HG02870 (cell line): Measurements from ENCODE around the gene RPS5.
"Not testable (repeated sequence)": the region's sequence is repeated elsewhere in the genome, so short reads cannot be mapped to it uniquely, and the experiment has no call there.

Experiments used
- ATAC-seq: cut with Tn5 transposase; IDR thresholded peaks from one replicate; pipeline ENCODE4 v1.9.1; 2021; ENCODE audit warnings: mild to moderate bottlenecking, moderate library complexity; ENCODE audit not compliant: unreplicated experiment

RPS5 gene

GRCh38 chr19:58400916-58401839, 14.1 kb downstream of the RPS5 start:
- peak; percentile 97 for ATAC-seq

DNA sequence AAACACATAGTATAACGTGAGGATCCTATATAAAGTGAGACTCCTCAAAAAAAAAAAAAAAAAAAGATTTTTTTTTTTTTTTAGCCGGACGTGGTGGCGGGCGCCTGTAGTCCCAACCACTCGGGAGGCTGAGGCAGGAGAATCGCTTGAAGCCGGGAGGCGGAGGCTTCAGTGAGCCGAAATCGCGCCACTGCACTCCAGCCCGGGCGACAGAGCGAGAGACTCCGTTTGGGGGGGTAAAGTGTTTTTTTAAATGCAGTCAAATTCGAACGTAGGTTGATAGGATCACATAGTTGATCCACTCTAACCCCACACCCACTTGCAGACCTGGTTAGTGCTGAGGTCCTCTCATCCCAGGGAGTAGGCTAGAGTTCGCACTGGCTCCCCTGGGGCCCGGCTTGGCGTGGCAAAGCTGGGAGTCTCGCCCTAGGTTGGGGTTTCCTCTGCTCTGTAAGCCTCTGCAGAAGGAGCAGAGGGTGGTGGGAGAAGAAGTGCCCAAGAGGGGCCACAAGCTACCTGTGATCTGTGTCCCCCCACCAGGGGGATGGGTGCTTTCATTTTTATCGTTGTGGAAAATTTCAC, 14.9 kb downstream of the RPS5 start:
- no peak for ATAC-seq

GRCh38 chr19:58403920-58404478, 16.9 kb downstream of the RPS5 start:
- not testable (repeated sequence) for ATAC-seq

DNA sequence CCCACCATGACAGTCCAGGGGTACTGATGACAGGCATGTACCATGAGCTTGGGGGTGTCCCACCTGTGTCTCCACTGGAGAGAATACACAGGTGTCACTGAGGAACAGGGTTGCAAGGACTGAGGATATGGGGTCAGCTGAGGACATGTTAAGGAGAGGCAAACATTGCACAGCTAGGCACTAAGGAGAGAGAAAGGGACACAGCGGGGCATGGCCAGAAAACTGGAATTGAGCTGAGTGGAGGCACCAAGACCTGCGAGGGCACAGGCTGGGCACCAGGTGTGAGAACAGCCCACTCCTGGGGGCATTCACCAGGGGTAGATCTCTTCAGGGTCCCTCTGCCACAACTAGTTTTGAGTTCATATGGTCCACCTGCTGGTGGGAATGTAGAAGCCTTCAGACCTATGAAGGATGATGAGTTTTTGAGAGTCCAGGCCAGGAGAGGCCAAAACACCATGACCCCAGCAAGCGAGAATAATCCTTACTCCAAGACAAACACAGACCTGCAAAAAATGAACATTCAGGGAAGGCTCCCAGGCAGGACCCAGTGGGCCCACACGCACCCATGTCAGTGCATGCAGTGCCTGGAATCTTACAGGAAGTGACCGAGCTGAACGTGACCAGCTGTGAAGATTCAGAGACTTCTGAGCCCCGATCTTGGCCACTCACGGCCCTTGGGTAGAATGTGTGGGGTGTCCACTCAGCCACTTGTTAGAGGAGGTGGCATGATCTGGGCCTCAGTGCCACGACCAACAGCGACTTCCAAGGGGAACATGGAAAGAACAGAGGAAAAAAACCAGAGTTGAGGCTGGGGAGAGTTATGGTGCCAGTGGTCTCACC, 20.0 kb downstream of the RPS5 start:
- no peak for ATAC-seq

DNA sequence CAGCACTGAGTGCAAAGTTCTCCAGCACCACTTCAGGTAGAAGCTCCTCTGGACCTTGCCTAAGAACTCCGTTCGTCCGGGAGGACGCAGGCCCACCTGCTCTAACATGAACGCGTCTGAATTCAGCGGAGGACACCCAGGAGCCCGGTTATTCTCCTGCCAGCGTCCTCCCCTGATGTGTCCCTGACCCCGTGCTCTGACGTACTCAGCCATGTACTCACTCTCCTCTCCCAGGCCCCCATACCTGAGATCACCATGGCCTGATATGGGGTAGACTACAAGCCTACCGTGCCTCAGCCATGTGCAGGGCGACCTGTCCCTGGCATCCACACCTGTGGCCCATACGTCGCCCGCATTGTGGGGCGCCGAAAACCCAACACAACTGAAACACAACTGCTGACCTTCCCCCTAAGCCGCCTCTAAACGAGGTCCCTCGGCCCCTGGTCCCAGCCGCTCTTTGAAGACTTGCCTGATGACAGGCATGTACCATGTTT, 20.6 kb downstream of the RPS5 start:
- ATAC-seq, result no peak

GRCh38 chr19:58408152-58409009, 21.3 kb downstream of the RPS5 start, which contains the start of gene ZNF584:
TSS of gene ZNF584 (plus strand) at chr19:58408649. CDS start at chr19:58409148, 499 bp downstream.
- ATAC-seq, result peak; percentile 93

- no peak for ATAC-seq
Measured at GRCh38 chr19:58409010-58409790, 22.1 kb downstream of the RPS5 start.

DNA sequence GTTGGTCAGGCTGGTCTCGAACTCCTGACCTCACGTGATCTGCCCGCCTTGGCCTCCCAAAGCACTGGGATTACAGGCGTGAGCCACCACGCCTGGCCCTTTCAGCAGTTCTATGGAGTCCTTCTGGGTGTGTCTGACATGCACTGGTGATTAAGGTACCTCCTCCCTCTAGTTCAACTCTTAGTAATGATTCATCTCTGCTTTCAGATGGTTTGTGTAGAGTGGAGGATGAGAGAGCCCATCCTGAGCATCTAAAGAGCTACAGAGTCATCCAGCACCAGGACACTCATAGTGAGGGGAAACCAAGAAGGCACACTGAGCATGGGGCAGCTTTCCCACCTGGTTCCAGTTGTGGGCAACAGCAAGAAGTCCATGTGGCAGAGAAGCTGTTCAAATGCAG, 29.5 kb downstream of the RPS5 start:
- ATAC-seq, result no peak

GRCh38 chr19:58417071-58417470, 30.0 kb downstream of the RPS5 start:
- no peak for ATAC-seq

DNA sequence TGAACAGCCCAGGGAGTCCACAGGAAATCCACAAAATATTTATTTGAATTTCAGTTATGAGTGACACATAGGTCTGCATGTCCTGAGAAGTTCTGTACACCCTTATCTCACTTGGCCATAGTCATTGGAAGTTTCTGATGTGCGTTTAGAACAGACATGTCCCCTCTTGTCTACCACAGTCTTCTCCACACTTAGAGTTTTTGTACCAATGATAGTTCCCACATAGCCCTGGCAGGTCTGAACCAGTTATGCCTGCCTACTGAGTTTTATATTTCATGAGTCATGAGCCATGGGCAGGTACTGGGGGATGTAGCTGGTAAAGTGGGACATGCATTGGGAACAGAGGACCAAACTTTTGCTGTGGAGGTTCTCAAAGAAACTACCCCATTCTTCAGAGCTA, 41.5 kb downstream of the RPS5 start:
- no peak for ATAC-seq

- ATAC-seq, result no peak
Measured at GRCh38 chr19:58429745-58430144, 42.7 kb downstream of the RPS5 start.

DNA sequence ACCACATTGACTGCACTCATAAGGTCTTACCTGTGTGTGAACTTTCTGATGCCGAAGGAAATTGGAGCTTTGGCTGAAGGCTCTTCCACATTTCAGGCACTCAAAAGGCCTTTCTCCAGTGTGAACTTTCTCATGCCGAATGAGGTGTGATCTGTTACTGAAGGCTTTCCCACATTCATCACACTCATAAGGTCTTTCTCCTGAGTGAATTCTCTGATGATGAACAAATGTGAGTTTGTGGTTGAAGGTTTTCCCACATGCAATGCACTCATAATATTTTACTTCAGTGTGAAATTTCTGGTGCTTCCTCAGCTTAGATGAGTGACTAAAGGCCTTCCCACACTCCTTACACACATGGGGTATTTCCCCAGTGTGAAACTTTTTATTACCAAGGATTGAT, 47.1 kb downstream of the RPS5 start:
- no peak for ATAC-seq

GRCh38 chr19:58439576-58440554, 52.8 kb downstream of the RPS5 start, which contains the start of gene ZNF132:
TSS of gene ZNF132 (minus strand) at chr19:58440153. CDS start at chr19:58439821, 332 bp downstream.
- ATAC-seq, result peak; percentile 97

DNA sequence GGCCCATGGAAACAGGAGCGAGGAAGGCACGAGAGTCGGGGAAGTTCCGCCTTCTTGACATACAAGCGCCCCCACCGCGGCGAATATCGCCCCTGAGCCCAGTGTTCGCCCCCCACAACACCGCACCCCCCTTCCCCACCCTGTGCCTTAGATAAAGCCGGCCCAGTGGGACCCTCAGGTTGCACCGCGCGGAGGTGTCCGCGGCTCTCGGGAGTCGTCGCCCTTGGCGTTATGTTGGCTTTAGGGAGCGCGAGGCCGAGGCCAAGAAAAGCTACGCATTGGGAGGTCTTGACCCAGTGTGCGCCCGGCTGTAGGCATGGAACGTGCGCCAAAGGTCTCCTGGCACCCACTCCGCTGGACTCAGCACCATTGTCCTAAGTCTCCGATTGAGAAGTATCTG, 53.5 kb downstream of the RPS5 start:
- no peak for ATAC-seq

DNA sequence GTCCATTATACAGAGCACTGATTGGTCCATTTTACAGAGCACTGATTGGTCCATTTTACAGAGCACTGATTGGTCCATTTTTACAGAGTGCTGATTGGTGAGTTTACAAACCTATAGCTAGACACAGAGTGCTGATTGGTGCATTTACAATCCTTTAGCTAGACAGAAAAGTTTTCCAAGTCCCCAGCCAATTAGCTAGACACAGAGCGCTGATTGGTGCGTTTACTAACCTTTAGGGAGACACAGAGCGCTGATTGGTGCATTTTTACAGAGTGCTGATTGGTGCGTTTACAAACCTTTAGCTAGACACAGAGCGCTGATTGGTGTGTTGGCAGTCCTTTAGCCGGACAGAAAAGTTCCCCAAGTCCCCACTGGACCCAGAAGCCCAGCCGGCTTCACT, 55.9 kb downstream of the RPS5 start:
- ATAC-seq, result not testable (repeated sequence)
